ENCODE results near the gene GLIS1.

DNA sequence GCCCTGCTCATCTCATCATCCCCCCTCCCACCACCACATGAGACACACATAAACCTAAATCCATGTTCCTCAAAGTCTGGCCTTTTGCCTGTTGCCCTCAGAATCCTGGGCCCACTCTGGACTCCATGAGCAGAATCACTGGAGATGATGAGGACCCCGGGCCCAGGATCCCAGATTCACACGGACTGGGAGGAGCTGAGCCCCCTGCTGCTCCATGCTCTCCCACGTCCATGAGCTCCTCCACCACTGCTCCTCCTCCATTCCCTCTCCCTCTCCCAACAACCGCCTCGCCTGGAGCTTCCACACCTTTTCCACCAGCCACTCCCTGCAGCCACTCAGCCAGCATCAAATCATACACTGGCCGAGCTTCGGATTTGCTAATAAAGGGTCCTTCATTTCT lies 47.6 kb downstream of the GLIS1 start:
- no peak for TF ChIP-seq TP53 (CRISPR knock-in tag; IDR thresholded peaks at IDR 0.05)
- no peak for TF ChIP-seq JUN (CRISPR knock-in tag; IDR thresholded peaks at IDR 0.05)
- TF ChIP-seq, protein P1, sequence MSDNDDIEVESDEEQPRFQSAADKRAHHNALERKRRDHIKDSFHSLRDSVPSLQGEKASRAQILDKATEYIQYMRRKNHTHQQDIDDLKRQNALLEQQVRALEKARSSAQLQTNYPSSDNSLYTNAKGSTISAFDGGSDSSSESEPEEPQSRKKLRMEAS (CRISPR knock-in tag; IDR thresholded peaks at IDR 0.05) = no peak
- no peak for TF ChIP-seq IRF2 (CRISPR knock-in tag; IDR thresholded peaks at IDR 0.05; ENCODE audit: borderline replicate concordance, low read depth)
- TF ChIP-seq, protein P2, sequence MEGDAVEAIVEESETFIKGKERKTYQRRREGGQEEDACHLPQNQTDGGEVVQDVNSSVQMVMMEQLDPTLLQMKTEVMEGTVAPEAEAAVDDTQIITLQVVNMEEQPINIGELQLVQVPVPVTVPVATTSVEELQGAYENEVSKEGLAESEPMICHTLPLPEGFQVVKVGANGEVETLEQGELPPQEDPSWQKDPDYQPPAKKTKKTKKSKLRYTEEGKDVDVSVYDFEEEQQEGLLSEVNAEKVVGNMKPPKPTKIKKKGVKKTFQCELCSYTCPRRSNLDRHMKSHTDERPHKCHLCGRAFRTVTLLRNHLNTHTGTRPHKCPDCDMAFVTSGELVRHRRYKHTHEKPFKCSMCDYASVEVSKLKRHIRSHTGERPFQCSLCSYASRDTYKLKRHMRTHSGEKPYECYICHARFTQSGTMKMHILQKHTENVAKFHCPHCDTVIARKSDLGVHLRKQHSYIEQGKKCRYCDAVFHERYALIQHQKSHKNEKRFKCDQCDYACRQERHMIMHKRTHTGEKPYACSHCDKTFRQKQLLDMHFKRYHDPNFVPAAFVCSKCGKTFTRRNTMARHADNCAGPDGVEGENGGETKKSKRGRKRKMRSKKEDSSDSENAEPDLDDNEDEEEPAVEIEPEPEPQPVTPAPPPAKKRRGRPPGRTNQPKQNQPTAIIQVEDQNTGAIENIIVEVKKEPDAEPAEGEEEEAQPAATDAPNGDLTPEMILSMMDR (IDR thresholded peaks at IDR 0.05) = no peak
- TF ChIP-seq GTF2I (CRISPR knock-in tag; conservative IDR thresholded peaks at IDR 0.05) = no peak
- TF ChIP-seq, protein P3, sequence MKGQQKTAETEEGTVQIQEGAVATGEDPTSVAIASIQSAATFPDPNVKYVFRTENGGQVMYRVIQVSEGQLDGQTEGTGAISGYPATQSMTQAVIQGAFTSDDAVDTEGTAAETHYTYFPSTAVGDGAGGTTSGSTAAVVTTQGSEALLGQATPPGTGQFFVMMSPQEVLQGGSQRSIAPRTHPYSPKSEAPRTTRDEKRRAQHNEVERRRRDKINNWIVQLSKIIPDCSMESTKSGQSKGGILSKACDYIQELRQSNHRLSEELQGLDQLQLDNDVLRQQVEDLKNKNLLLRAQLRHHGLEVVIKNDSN (CRISPR knock-in tag; IDR thresholded peaks at IDR 0.05) = no peak
